Lower leg skin (tissue), 4 donors: ENCODE results near the gene TRPM3. TPM values are rescaled to one million over a fixed set of nuclear protein-coding genes. Genes with fewer than 3 reads are reported as not detected.

ENCODE experiments used
- DNase-seq, 2 donors: peaks; one replicate each; pipeline ENCODE4 v3.0.0-alpha.2; 2019; ENCODE audit warnings: low spot score in 2 of 2
- H3K4me3 ChIP-seq: fragments of 200-600 bp; sonication (generic); 2 replicates; pipeline ENCODE4 v1.5.1; 2017; ENCODE audit warnings: mild to moderate bottlenecking, low read depth; ENCODE audit not compliant: poor library complexity, severe bottlenecking
- CTCF ChIP-seq, 3 donors: fragments of 450-650 bp; IDR thresholded peaks; one replicate each; pipeline ENCODE4 v1.5.1; 2016; ENCODE audit warnings: antibody characterized with exemption in 3 of 3, mild to moderate bottlenecking in 3 of 3, moderate library complexity in 2 of 3
- POLR2A ChIP-seq, 2 donors: fragments of 450-650 bp; IDR thresholded peaks; one replicate each; pipeline ENCODE4 v1.6.1; 2016 to 2017; ENCODE audit warnings: antibody characterized with exemption in 2 of 2, mild to moderate bottlenecking in 1 of 2, moderate library complexity in 1 of 2
- WGBS, 2 donors: methylation state at CpG; one replicate each; pipeline ENCODE4 v1.1.5; 2018; 5-methylcytosine and 5-hydroxymethylcytosine counted together
- intact Hi-C: fragments of 100-400 bp; cut with DNase I; formaldehyde crosslinking; loops from one replicate; pipeline ENCODE4 v1.15.0; 2023; ENCODE audit warnings: low total_unique reads
- total RNA-seq, 4 donors: library from RNA; depleted of rRNA; stranded (reverse); fragments of >200 nt; gene quantifications; one replicate each; pipeline ENCODE4 v1.1.0, GENCODE V29; 2016

Gene TRPM3
- total RNA-seq, 4 donors from 2014 or later = 0.10 to 0.29 TPM; not detected in 2

- no peak overlapping the region for H3K4me3 ChIP-seq
- 93 to 95% methylated on average over 7 of the region's 7 CpGs for WGBS, 2 donors
- intact Hi-C loops = no loop called here
- no peak for DNase-seq
- TF ChIP-seq POLR2A (IDR thresholded peaks at IDR 0.05) = no peak
- TF ChIP-seq CTCF (IDR thresholded peaks at IDR 0.05) = no peak
Observed at GRCh38 chr9:70616228-70616990, 505.0 kb downstream of the TRPM3 start.

- TF ChIP-seq POLR2A (IDR thresholded peaks at IDR 0.05) (no peak), CTCF (IDR thresholded peaks at IDR 0.05) (no peak)
- no peak overlapping the region for H3K4me3 ChIP-seq
- DNase-seq = no peak
- intact Hi-C loops = no loop called here
- 64 to 74% methylated on average over 4 of the region's 4 CpGs for WGBS, 2 donors
Observed at GRCh38 chr9:70615464-70616138, 505.8 kb downstream of the TRPM3 start.

- no peak for TF ChIP-seq CTCF (IDR thresholded peaks at IDR 0.05)
- TF ChIP-seq POLR2A (IDR thresholded peaks at IDR 0.05) = no peak
- DNase-seq = no peak
- no peak overlapping the region for H3K4me3 ChIP-seq
- intact Hi-C loops = no loop called here
- 72 to 78% methylated on average over 4 of the region's 4 CpGs for WGBS, 2 donors
Observed at GRCh38 chr9:70614786-70615463, 506.5 kb downstream of the TRPM3 start.

- WGBS, 2 donors = 68 to 75% methylated on average over 4 of the region's 4 CpGs
- intact Hi-C loops = no loop called here
- H3K4me3 ChIP-seq = no peak overlapping the region
- no peak for DNase-seq
- no peak for TF ChIP-seq CTCF (IDR thresholded peaks at IDR 0.05)
- TF ChIP-seq POLR2A (IDR thresholded peaks at IDR 0.05) = no peak
Observed at GRCh38 chr9:70613024-70613768, 508.2 kb downstream of the TRPM3 start.

- H3K4me3 ChIP-seq = no peak overlapping the region
- TF ChIP-seq CTCF (IDR thresholded peaks at IDR 0.05) = no peak
- TF ChIP-seq POLR2A (IDR thresholded peaks at IDR 0.05) = no peak
- 88 to 92% methylated on average over 5 of the region's 5 CpGs for WGBS, 2 donors
- no peak for DNase-seq
- intact Hi-C loops = no loop called here
Observed at GRCh38 chr9:70610287-70610644, 511.2 kb downstream of the TRPM3 start.
